Testis (tissue), 3 donors: ENCODE results near the gene PRDM2. TPM values are rescaled to one million over a fixed set of nuclear protein-coding genes. Genes with fewer than 3 reads are reported as not detected.

Experiments
- DNase-seq: peaks from one replicate; pipeline ENCODE4 v3.0.0-alpha.2; 2019
- H3K27ac ChIP-seq, 2 donors: fragments of 200-600 bp; sonication (generic); one replicate each; pipeline ENCODE4 v1.5.1; 2019
- H3K27me3 ChIP-seq: fragments of 200-600 bp; sonication (generic); one replicate; pipeline ENCODE4 v1.5.1; 2019
- H3K36me3 ChIP-seq: fragments of 200-600 bp; sonication (generic); one replicate; pipeline ENCODE4 v1.5.1; 2017; ENCODE audit warnings: low read depth; ENCODE audit errors: missing control alignments
- H3K4me1 ChIP-seq: fragments of 200-600 bp; sonication (generic); one replicate; pipeline ENCODE4 v1.5.1; 2019
- H3K4me3 ChIP-seq, 2 donors: fragments of 200-600 bp; sonication (generic); one replicate each; pipeline ENCODE4 v1.5.1; 2017 to 2019
- H3K9me3 ChIP-seq: fragments of 200-600 bp; sonication (generic); one replicate; pipeline ENCODE4 v1.5.1; 2017
- POLR2A ChIP-seq: fragments of 450-650 bp; IDR thresholded peaks from one replicate; pipeline ENCODE4 v1.6.1; 2017; ENCODE audit warnings: antibody characterized with exemption, mild to moderate bottlenecking, moderate library complexity
- WGBS, 2 donors: methylation state at CpG; one replicate each; pipeline ENCODE4 v1.1.5; 2018; 5-methylcytosine and 5-hydroxymethylcytosine counted together
- intact Hi-C: fragments of 100-400 bp; cut with DNase I; formaldehyde crosslinking; loops from one replicate; pipeline ENCODE4 v1.15.1; 2023; ENCODE audit warnings: low total_unique reads
- polyA plus RNA-seq: library from polyadenylated mRNA; stranded (reverse); fragments of 350-450 nt; fragmentation: Illumina TruSeq; extraction: RNeasy Lipid Tissue Mini Kit (QIAGEN cat#74804); gene quantifications from one replicate; pipeline ENCODE4 v1.2.3, GENCODE V29; 2014; ENCODE audit warnings: low read depth, low replicate concordance; ENCODE audit not compliant: insufficient read depth
- small RNA-seq, 2 donors: library from RNA; depleted of rRNA; stranded (forward); fragments of <200 nt; gene quantifications; one replicate each; pipeline ENCODE3, GENCODE V24; 2016
- total RNA-seq, 2 donors: library from RNA; depleted of rRNA; stranded (reverse); fragments of >200 nt; gene quantifications; one replicate each; pipeline ENCODE4 v1.2.3, GENCODE V29; 2016
- TF ChIP-seq, protein P1 (sequence below), 3 experiments: fragments of 450-650 bp in 2 of 3; fragments of 200-600 bp in 1 of 3; sonication (generic) in 1 of 3; IDR thresholded peaks; one replicate each; pipeline ENCODE4 v1.5.1; 2016 to 2019; ENCODE audit warnings: antibody characterized with exemption in 3 of 3, mild to moderate bottlenecking in 2 of 3, moderate library complexity in 1 of 3

The PRDM2 gene
- total and polyA plus RNA-seq, 3 donors from 2014 or later, result 43.5 to 75.1 (median 55.5) TPM

DNA sequence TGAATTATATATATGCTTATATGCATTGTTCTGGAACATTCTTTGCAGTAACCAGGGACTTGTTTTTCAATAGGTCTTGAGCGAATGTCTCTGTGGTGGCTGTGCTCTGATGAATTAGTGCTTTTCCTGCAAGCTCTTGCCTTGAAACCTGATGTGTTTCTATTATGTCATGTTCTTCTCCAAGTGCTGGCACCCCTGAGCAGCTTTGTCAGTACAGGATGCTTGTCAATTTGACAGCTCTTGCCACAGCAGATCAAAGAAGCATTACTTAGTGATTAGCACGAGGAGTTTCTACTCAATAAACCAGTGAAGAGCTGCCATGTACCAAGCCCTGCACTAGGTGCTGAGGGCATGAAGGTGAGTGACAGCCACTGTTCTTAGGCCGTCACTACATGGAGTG lies 171.9 kb downstream of the PRDM2 start:
- no peak for TF ChIP-seq POLR2A
- TF ChIP-seq, protein P1, sequence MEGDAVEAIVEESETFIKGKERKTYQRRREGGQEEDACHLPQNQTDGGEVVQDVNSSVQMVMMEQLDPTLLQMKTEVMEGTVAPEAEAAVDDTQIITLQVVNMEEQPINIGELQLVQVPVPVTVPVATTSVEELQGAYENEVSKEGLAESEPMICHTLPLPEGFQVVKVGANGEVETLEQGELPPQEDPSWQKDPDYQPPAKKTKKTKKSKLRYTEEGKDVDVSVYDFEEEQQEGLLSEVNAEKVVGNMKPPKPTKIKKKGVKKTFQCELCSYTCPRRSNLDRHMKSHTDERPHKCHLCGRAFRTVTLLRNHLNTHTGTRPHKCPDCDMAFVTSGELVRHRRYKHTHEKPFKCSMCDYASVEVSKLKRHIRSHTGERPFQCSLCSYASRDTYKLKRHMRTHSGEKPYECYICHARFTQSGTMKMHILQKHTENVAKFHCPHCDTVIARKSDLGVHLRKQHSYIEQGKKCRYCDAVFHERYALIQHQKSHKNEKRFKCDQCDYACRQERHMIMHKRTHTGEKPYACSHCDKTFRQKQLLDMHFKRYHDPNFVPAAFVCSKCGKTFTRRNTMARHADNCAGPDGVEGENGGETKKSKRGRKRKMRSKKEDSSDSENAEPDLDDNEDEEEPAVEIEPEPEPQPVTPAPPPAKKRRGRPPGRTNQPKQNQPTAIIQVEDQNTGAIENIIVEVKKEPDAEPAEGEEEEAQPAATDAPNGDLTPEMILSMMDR (IDR thresholded peaks at IDR 0.05), result no peak
- WGBS, 2 donors, result 93 to 100% methylated on average over 3 of the region's 3 CpGs
- no peak for DNase-seq
- Histone ChIP-seq H3K27ac (no peak overlapping the region), H3K4me1 (no peaks in the 10 kb centered on the region), H3K4me3 (no peak overlapping the region), H3K36me3 (no peaks in the 10 kb centered on the region), H3K9me3 (no peaks in the 10 kb centered on the region), H3K27me3 (no peaks in the 10 kb centered on the region)
- intact Hi-C loops, result no loop called here

DNA sequence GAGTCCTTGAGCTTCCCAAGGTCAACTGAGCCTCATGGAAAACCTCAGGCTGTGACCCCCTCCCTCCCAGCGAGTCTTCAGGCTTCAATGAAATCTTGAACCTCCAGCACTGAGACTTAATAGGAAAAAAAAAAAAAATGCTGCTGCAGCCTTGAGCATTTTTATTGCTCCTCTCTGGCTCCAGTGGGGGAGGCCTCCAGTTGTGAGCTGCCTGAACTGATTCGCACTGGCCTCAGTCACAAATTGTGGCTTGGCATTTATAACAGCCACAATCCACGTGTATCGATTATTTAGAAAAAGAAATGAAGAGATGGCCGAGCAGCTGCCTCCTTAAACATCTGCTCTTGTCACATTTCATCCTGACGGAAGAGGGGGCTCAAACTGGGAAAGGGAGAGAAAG lies 173.0 kb downstream of the PRDM2 start:
- H3K27me3 ChIP-seq, result no peaks in the 10 kb centered on the region
- 32 to 68% methylated on average over 6 of the region's 6 CpGs for WGBS, 2 donors
- no peak for DNase-seq
- H3K4me1 ChIP-seq, result no peaks in the 10 kb centered on the region
- H3K36me3 ChIP-seq, result no peaks in the 10 kb centered on the region
- H3K9me3 ChIP-seq, result no peaks in the 10 kb centered on the region
- TF ChIP-seq POLR2A, result no peak
- TF ChIP-seq, protein P1 (IDR thresholded peaks at IDR 0.05), result no peak
- intact Hi-C loops, result no loop called here
- no peak overlapping the region for H3K27ac ChIP-seq
- H3K4me3 ChIP-seq, result no peak overlapping the region

Small RNAs within 50 kb of the gene (small RNA-seq; reads per million reads assigned to genes)
- 0 reads per million in 2 donors for gene RF00564

Other genes with a start within 250 kb of the PRDM2 start
- 1 to 10 TPM in 1 of 2 donors, under 1 TPM in 1; 0.79 to 1.6 TPM for gene LRRC38, start 186.2 kb upstream of the PRDM2 start, total RNA-seq
- gene LRRC38, start 186.2 kb upstream of the PRDM2 start, polyA plus RNA-seq, result 0.91 TPM
- gene PDPN, start 116.4 kb upstream of the PRDM2 start, total RNA-seq, result 1 to 10 TPM; 6.5 to 8.7 TPM
- gene PDPN, start 116.4 kb upstream of the PRDM2 start, polyA plus RNA-seq, result 14.3 TPM